ENCODE results near the gene ITGA7.
"Not testable (repeated sequence)": the region's sequence is repeated elsewhere in the genome, so short reads cannot be mapped to it uniquely, and the experiment has no call there.

ITGA7 gene

DNA sequence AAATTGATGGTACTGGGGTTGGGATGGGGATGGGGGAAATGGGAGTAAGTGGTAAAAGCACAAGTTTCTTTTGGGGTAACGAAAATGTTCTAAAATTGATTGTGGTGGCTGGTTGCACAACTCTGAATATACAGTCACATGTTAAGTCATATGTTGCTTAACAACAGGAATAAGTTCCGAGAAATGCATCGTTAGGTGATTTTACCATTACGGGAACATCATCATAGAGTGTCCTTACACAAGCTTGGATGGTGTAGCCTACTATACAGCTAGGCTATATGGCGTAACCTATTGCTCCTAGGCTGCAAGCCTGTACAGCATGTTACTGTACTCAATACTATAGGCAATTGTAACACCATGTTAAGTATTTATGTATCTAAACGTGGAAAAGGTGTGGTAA lies 31.0 kb downstream of the ITGA7 start:
- no peak for DNase-seq (ENCODE audit: low read depth)

- DNase-seq (ENCODE audit: low read depth): no peak
Observed at GRCh38 chr12:55675666-55676065, 32.0 kb downstream of the ITGA7 start.

- no peak for DNase-seq (ENCODE audit: low read depth)
Observed at GRCh38 chr12:55673638-55674037, 34.1 kb downstream of the ITGA7 start.

DNA sequence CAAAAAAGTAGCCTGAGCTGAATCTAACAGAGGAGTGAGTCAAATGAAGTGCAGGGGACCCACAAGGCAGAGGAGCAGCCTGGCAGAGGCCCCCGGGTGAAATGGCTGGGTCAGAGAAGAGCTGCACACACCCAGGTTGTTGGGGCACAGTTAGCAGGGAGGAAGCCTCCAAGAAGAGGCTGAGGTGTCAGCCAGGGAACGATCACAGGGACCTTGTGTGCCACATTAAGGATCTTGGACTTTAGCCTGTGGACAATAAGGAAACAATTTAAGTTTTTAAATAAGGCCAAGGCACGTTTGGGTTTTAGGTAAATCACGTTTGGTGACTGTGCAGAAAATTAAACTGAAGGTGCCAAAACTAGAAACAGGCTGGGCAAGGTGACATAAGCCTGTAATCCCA lies 36.0 kb downstream of the ITGA7 start:
- DNase-seq (ENCODE audit: low read depth): no peak

- DNase-seq (ENCODE audit: low read depth): no peak
Observed at GRCh38 chr12:55670276-55670675, 37.4 kb downstream of the ITGA7 start.

GRCh38 chr12:55666508-55666907 lies 41.2 kb downstream of the ITGA7 start:
- no peak for DNase-seq (ENCODE audit: low read depth)

DNA sequence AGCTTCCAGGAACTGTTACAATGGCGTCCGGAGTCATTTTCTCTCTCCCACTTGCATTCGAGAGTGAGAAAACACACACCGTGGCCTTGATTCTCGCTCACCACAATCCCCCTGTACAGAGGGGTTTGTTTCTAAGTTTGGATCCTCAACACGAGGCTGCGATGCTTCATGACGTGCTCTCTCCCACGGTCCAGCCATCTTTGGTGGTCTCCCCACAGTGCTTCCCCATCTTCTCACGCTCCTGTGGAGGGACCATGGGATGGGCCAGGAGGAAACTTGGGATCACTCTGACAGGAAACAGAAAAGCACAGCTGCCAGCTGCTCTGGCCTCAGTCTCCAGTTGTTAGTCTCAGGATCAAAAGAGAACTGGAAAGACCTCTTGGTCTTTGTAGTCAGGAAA lies 42.9 kb downstream of the ITGA7 start:
- no peak for DNase-seq (ENCODE audit: low read depth)

DNA sequence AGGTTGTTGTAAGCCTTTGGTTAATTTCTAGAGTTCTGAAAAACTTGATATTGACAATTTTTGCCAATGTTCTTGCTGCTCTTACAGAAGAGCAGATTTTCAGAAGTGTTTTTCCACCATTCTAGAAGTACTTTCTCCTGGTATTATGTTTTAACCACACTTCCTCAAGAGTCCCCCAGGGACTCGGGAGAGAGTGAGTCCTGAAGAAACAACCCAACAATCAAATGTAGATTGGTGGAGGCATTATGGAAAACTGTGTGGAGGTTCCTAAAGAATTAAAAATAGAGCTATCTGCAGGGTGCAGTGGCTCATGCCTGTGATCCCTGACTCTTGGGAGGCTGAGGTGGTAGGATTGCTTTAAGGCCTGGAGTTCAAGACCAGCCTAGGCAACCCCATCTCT lies 44.3 kb downstream of the ITGA7 start:
- no peak for DNase-seq (ENCODE audit: low read depth)

DNA sequence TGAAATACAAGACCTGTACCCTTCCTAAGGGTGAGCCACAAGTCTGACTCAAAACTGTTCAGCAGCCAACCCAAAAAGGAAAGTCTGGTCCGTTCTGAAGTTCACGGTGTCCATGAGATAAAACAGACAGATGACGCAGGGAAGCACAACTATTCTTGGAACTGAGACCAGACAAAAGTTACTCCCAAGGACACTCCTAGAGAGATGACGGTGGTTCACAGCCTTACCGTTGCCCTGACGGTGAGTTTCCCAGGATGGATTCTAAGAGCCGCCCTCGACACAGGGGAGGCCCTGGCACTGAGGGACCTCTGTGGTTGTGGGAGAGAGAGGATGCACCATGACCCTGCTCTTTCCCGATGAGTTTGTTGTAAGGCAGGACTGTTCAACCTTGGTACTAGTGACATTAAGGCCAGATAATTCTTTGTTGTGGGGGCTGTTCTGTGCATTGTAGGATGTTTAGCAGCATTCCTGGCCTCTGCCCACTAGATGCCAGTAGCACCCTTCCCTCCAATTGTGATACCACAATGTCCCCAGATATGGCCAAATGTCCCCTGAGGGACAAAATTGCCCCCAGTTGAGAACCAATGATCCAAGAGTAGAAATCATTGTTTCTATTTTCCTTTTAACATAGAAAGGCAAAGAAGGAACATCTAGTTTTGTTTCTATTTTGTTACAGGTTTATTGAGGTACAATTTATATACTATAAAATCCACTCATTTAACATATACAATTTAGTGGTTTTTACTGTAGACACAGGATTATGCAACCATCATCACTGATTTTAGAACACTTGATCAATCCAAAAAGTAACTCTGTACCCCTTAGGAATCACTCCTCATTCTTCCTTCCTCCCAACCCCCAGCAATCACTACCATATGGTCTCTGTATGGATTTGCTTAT lies 48.0 kb downstream of the ITGA7 start:
- DNase-seq (ENCODE audit: low read depth): no peak

GRCh38 chr12:55658635-55659391 lies 48.9 kb downstream of the ITGA7 start:
- no peak for DNase-seq (ENCODE audit: low read depth)

DNA sequence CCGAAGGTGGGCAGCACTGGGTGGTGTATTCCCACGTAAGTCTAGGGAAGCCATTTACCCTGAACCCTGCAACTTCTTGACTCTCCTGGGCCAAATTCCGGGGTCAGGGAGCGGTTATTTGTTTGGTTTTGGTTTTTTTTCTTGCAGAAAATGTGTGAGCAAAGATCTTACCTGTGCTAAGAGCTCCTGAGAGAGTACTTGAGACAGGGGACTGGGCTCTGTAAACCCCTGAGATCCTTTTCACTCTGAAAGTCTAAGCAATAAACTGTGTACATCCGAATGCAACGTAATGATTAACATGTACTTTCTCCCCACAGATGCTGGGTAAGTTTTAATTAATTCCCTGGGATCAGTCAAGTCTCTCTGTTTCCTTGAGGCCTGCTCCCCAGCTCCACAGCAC lies 49.5 kb downstream of the ITGA7 start:
- DNase-seq (ENCODE audit: low read depth): no peak

DNA sequence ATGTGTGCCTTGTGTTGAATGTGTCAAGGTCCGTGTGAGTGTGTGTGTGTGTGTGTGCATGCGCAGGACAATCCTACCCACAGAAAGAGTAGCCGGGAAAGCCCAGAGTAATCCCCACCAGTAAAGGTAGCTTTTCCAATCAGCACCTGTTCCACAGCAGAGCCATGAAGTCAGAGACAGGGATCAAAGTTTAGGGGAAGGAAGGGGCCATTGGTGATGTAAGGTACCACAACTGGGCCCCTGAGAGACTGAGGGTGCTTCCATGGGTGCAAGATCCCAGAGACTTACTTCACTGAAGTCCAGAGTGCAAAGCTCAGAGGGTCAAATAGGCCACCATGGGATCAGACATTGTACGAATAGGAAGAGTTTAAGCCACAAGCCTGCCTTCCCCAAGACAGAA lies 50.5 kb downstream of the ITGA7 start:
- no peak for DNase-seq (ENCODE audit: low read depth)

DNA sequence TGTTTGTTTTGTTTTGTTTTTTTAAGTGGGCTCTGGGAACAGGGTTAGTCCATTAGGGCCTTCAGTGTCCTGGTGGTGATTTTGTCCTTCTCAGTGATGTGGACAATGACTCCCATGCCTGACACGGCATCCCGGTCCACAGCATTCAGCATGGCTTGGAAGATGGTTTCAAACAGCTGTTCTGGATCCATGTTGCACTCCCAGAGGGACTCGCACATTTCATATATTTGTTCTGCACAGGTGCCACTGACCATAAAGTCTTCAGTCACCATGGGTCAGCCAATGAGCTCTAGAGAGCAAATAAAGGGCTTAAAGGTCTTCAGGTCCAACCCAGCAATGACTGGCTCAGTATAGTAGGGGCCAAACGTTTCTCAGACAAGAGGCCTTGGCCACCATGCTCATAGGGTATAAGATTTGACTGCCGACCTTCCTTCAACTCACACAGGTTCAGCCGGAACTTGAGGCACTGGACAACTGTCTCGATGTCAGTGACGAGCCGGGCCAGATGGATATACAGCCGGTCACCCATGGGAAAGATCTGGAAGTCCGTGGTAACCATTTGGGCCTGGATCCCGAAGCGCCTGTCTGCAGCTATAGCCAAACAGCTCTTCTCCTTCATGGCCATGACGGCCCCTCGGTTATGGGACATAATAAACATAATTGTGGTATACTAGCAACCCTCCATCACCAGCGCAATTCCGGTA lies 53.0 kb downstream of the ITGA7 start:
- DNase-seq (ENCODE audit: low read depth): no peak

- DNase-seq (ENCODE audit: low read depth): no peak
Observed at GRCh38 chr12:55653031-55653430, 54.7 kb downstream of the ITGA7 start.

- no peak for DNase-seq (ENCODE audit: low read depth)
Observed at GRCh38 chr12:55652352-55652751, 55.4 kb downstream of the ITGA7 start.

- no peak for DNase-seq (ENCODE audit: low read depth)
Observed at GRCh38 chr12:55651299-55651683, 56.4 kb downstream of the ITGA7 start.

DNA sequence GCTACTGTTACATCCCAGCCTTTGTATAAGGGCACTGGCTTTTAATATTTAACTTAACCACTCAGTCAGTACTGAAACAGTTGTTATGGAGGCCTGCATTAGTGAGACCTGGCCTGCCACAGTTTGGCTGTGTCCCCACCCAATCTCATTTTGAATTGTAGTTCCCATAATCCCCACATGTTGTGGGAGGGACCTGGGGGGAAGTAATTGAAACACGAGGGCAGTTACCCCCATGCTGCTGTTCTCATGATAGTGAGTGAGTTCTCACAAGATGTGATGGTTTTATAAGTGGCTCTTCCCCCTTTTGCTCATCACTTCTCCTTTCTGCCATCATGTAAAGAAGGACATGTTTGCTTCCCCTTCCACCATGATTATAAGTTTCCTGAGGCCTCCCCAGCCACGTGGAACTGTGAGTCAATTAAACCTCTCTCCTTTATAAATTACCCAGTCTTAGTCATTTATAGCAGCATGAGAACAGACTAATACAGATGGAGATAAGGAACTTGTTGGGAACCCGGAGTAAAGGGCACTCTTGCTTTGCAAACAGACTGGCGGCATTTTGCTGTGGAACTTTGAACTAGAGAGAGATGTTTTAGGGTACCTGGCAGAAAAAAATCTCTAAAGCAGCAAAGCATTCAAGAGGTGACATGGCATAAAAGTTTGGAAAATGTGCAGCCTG lies 56.9 kb downstream of the ITGA7 start:
- not testable (repeated sequence) for DNase-seq (ENCODE audit: low read depth)

DNA sequence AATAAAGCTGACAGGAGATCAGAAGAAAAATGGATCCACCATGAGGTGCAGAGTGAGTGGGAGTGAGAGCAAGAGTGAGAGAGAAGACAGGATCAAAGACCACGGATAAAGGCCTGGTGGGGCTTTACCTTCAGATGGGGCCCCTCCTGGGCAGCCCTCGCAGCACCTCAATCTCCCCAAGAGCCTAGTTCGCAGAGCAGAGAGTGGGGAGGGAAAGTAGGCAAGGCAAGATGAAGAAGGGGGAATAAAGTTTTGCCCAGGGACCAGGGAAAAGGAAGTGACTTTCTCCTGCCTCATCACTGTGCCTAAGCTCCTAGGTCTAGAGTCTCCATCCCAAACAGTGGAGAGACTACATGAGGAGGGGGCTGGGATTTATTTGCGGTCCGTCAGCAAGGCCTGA lies 60.7 kb downstream of the ITGA7 start:
- DNase-seq (ENCODE audit: low read depth): no peak

DNA sequence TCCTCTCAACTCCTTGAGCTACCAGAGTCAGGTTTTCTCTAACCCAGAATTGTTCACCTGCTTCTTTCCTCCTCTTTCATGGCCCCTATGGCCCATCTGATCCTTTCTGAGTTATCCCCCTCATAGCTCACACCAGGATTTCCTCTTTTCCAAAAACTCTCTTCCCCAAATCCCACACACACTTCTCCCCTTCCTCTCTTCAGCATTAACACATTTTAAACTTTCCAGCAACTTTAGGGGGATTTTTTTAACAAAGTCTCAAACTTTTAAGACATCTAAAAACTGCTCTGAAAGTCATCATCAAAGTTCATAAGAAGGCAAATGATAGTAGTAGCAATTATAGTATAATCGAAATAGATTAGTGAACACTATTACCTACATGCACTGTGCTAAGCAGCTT lies 63.1 kb downstream of the ITGA7 start:
- DNase-seq (ENCODE audit: low read depth): no peak

DNA sequence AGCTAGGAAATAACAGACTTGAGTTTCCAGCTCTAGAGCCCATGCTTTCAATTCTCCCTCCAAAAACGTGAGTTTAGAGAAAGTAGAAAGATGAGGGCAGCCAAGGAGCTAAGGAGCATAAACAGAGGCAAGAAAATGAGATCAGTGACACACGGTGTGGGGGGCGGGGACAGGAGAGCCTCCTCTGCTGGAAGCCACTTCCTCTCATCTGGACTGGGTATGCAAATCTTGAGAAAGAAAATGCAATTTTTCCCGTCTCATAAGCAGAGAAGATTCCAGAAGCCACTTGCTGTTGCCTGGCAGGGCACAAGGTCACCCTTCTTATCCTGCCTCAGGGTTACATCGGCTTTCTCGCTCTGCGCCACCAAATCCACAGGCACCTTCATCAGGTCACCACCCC lies 65.0 kb downstream of the ITGA7 start:
- no peak for DNase-seq (ENCODE audit: low read depth)

DNA sequence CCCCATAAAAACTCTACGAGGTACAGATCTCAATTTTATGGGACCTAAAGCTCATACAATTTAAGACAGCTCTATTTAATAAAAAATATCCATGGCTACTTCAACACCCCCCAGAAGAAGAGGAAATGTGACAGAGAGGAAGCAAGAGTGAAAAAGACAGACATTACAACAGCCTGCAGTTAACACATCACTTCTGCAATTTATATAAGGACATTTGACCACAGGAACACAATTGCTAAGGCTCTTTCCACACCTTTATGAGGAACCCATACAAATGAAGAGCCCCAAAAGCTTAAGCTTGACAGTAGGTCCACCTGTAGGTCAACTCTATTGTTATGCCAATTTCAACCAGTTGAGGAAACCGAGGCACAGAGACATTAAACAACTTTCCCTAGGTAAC lies 65.4 kb downstream of the ITGA7 start:
- DNase-seq (ENCODE audit: low read depth): no peak

GRCh38 chr12:55641595-55641994 lies 66.1 kb downstream of the ITGA7 start:
- no peak for DNase-seq (ENCODE audit: low read depth)

Data from CMK (cell line).